BLaER1 (cell line): Measurements from ENCODE around the gene SP4.

Experiments
- H3K27ac ChIP-seq: shearing (Covaris generic); formaldehyde crosslinking; 2 replicates; pipeline ENCODE4 v1.8.1; 2022
- H3K27me3 ChIP-seq: shearing (Covaris generic); formaldehyde crosslinking; 2 replicates; pipeline ENCODE4 v1.8.1; 2022
- H3K36me3 ChIP-seq: shearing (Covaris generic); formaldehyde crosslinking; 2 replicates; pipeline ENCODE4 v1.8.1; 2022
- H3K4me1 ChIP-seq: shearing (Covaris generic); formaldehyde crosslinking; 2 replicates; pipeline ENCODE4 v1.8.1; 2022
- H3K4me2 ChIP-seq: shearing (Covaris generic); formaldehyde crosslinking; 2 replicates; pipeline ENCODE4 v1.8.1; 2022
- H3K4me3 ChIP-seq: shearing (Covaris generic); formaldehyde crosslinking; 2 replicates; pipeline ENCODE4 v1.8.1; 2022
- H3K9ac ChIP-seq: shearing (Covaris generic); formaldehyde crosslinking; 2 replicates; pipeline ENCODE4 v1.8.1; 2022
- H3K9me3 ChIP-seq: shearing (Covaris generic); formaldehyde crosslinking; 2 replicates; pipeline ENCODE4 v1.8.1; 2022
- H4K20me1 ChIP-seq: shearing (Covaris generic); formaldehyde crosslinking; 2 replicates; pipeline ENCODE4 v1.8.1; 2022
- Cebpa-rat ChIP-seq: shearing (Covaris generic); IDR thresholded peaks from 2 replicates; pipeline ENCODE4 v1.8.1; 2022

Gene SP4

DNA sequence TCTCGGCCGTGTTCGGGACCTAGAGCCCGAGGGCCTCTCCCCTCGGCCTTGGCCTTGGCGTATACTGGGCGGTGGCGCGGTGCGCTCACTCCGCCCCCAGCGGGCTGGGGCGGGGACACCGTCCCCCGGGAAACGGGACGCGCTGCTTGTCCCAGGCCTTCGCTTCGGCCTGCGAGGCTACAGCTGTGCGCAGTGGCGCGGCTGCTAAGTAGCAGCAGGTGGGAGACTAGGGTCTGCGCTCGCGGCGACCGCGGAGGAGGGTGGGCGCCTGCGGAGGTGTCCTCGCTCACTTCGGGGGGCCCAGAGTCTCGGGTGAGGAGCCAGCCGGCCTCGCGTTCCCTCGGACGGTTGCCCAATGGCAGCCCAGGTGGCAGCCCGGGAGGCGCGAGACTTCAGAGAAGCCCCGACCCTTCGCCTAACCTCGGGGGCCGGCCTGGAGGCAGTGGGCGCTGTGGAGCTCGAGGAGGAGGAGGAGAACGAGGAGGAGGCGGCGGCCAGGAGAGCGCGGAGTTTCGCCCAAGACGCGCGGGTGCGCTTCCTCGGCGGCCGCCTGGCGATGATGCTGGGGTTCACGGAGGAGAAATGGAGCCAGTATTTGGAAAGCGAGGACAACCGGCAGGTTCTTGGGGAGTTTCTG is 115.1 kb downstream of the SP4 start, which contains the start of gene DNAH11:
Gene DNAH11 (plus strand): TSS at position 149 of the 637 bp plus-strand sequence. CDS start 207 bp downstream, at position 356.
- no peaks in the 10 kb centered on the region for H4K20me1 ChIP-seq
- no peak within 1 kb of the TSS for H3K27ac ChIP-seq
- H3K9ac ChIP-seq, result no peak within 1 kb of the TSS
- H3K36me3 ChIP-seq, result no peaks in the 10 kb centered on the region
- H3K9me3 ChIP-seq, result peaks cover 14% of the 10 kb centered on the region
- H3K4me2 ChIP-seq, result no peak within 1 kb of the TSS
- TF ChIP-seq Cebpa-rat, result no peak
- no peaks in the 10 kb centered on the region for H3K27me3 ChIP-seq
- no peak within 1 kb of the TSS for H3K4me3 ChIP-seq
- H3K4me1 ChIP-seq, result no peaks in the 10 kb centered on the region

DNA sequence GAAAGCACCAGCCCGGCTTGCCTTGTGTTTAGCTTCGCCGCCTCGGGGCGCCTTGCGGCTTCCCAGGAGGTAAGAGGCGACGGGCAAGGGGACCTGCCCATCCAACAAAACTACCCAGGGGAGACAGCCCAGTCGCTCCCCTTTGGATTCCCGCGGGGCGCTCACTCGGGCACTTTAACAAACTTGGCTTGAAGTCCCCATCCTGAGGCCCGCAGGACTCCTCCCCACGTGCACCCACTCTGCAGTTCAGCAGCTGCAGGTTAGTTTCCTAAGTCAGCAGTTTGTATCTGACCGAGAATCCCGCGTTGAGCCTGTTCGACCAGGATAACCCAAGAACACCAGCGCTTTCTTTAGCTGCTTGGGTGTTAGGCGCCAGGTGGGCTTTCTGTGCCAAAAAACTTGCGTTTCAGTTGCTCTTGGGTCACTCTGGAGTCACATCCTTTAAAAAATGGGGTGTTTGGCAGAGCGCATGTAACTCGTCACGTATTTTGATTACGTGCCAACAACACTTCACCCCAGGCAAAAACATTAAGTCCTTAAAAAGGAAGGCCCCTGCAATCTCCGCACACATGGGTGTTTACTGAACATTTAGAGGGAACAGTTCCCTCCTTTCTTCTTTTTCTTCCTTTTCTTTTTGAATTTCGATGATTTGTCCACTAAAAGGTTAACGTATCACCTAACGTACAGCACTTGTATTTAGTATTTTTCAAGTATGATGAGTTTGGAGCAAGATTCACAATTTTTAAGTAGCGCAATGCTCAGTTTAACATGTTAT is 115.8 kb downstream of the SP4 start:
- H4K20me1 ChIP-seq, result no peaks in the 10 kb centered on the region
- TF ChIP-seq Cebpa-rat, result no peak
- no peak overlapping the region for H3K9ac ChIP-seq
- H3K4me2 ChIP-seq, result no peak overlapping the region
- no peaks in the 10 kb centered on the region for H3K4me1 ChIP-seq
- no peaks in the 10 kb centered on the region for H3K36me3 ChIP-seq
- peaks cover 14% of the 10 kb centered on the region for H3K9me3 ChIP-seq
- H3K27ac ChIP-seq, result no peak overlapping the region
- no peak overlapping the region for H3K4me3 ChIP-seq
- no peaks in the 10 kb centered on the region for H3K27me3 ChIP-seq

DNA sequence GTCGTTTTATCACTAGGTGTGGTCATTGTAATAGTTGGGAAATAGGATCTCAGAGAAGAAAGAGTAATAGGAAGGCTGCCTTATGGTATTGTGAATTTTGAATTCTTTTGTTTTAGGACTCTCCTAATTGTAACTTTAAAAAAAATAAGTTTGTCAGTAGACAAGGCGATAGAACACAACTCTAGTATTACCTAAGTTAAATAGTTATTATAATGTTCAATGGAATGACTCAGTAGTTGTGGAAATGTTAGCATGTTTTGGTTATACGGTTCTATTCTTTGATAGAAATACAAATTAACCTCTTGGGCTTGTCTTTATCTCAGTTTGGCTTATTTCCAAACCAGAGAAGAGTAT is 116.4 kb downstream of the SP4 start:
- Histone ChIP-seq H3K27me3 (no peaks in the 10 kb centered on the region), H3K9ac (no peak overlapping the region), H3K4me1 (no peaks in the 10 kb centered on the region), H3K27ac (no peak overlapping the region), H3K36me3 (no peaks in the 10 kb centered on the region), H3K4me3 (no peak overlapping the region), H3K4me2 (no peak overlapping the region), H3K9me3 (peaks cover 14% of the 10 kb centered on the region), H4K20me1 (no peaks in the 10 kb centered on the region)
- no peak for TF ChIP-seq Cebpa-rat

DNA sequence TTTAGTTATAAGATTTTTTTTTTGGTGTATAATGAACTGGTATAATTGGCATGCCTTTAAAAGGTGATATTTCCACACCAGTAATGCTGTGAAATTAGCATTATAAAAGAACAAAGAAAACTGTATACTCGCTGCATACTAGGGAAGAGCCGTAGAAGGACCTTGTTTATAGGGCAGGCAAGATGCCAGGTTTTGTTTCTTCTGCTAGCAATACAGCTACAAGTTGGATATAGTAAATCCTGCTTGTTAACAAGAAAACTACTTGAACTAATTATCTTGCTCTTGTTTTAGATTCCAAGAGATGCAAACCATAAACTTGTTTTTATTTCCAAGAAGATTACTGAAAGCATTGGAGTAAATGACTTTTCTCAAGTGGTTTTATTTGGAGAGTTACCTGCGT is 116.8 kb downstream of the SP4 start:
- Histone ChIP-seq H3K36me3 (no peaks in the 10 kb centered on the region), H3K27me3 (no peaks in the 10 kb centered on the region), H3K4me1 (no peaks in the 10 kb centered on the region), H3K27ac (no peak overlapping the region), H3K9me3 (peaks cover 14% of the 10 kb centered on the region), H3K4me2 (no peak overlapping the region), H3K4me3 (no peak overlapping the region), H4K20me1 (no peaks in the 10 kb centered on the region), H3K9ac (no peak overlapping the region)
- no peak for TF ChIP-seq Cebpa-rat

DNA sequence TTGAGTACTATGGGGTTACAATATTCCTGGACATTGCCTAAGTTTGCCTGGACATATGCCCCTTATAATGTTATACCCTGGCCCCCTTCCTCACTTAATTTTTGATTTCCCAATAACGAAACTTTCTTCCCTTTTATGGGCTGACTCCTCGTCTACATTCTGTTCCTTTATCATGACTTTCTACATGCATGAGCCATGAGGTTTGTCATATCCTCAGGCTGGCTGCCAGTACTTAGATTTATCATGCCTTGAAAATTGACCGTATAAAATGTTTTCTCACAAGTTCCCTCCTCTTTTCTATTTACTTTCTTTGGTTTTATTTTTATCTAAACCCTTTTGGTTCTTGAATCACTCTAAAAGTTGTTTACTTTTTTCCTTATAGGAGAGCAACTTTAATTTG is 119.6 kb downstream of the SP4 start:
- Histone ChIP-seq H3K27me3 (no peaks in the 10 kb centered on the region), H3K27ac (no peak overlapping the region), H3K4me2 (no peak overlapping the region), H3K4me1 (no peaks in the 10 kb centered on the region), H3K9me3 (peaks cover 14% of the 10 kb centered on the region), H3K36me3 (no peaks in the 10 kb centered on the region), H4K20me1 (no peaks in the 10 kb centered on the region), H3K4me3 (no peak overlapping the region), H3K9ac (no peak overlapping the region)
- no peak for TF ChIP-seq Cebpa-rat

DNA sequence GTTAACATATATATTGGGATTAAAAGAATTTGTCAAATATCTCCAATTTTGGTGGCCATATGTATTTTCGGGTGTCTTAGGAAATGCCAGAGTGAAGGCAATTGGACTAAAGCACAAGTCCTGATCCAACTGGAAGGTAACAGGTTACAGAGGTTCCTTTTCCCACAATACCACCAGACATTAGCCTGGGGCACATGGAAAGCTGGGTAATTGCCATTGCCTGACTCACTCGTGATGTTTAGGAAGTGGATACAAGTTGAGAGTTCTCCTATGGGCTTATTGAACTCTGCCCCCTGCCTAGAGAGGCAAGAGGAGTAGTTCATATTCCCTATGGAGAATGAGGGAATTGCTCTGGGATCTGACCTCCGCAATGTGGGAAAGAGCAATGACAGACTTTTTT is 120.6 kb downstream of the SP4 start:
- no peak overlapping the region for H3K4me3 ChIP-seq
- no peaks in the 10 kb centered on the region for H3K36me3 ChIP-seq
- H4K20me1 ChIP-seq, result no peaks in the 10 kb centered on the region
- H3K9ac ChIP-seq, result no peak overlapping the region
- H3K4me1 ChIP-seq, result no peaks in the 10 kb centered on the region
- H3K27me3 ChIP-seq, result no peaks in the 10 kb centered on the region
- no peak overlapping the region for H3K27ac ChIP-seq
- no peak overlapping the region for H3K4me2 ChIP-seq
- H3K9me3 ChIP-seq, result peaks cover 4% of the 10 kb centered on the region; the same call in 1 of the 2 replicates
- no peak for TF ChIP-seq Cebpa-rat

DNA sequence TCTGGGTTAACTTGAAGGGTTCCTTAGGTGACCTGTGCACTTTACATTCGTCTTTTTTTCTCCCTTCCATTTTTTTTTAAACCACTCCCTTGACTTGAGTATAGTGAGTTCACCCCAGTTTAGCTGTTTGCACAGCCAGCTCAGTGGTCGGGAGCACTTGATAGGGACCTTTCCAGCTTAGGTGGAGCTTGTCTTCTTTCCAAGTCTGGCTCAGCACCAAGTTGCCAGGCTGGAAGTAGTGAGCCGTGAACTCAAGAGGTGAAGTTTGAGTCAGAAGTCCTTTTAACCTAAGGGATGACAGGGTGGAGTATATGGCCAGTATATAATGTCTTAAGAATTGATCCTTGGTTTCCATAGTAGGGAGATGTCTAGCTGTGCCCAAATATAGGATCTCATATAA is 122.2 kb downstream of the SP4 start:
- Histone ChIP-seq H3K27me3 (no peaks in the 10 kb centered on the region), H3K27ac (no peak overlapping the region), H3K9me3 (no peaks in the 10 kb centered on the region), H4K20me1 (no peaks in the 10 kb centered on the region), H3K36me3 (no peaks in the 10 kb centered on the region), H3K4me3 (no peak overlapping the region), H3K9ac (no peak overlapping the region), H3K4me2 (no peak overlapping the region), H3K4me1 (no peaks in the 10 kb centered on the region)
- no peak for TF ChIP-seq Cebpa-rat

DNA sequence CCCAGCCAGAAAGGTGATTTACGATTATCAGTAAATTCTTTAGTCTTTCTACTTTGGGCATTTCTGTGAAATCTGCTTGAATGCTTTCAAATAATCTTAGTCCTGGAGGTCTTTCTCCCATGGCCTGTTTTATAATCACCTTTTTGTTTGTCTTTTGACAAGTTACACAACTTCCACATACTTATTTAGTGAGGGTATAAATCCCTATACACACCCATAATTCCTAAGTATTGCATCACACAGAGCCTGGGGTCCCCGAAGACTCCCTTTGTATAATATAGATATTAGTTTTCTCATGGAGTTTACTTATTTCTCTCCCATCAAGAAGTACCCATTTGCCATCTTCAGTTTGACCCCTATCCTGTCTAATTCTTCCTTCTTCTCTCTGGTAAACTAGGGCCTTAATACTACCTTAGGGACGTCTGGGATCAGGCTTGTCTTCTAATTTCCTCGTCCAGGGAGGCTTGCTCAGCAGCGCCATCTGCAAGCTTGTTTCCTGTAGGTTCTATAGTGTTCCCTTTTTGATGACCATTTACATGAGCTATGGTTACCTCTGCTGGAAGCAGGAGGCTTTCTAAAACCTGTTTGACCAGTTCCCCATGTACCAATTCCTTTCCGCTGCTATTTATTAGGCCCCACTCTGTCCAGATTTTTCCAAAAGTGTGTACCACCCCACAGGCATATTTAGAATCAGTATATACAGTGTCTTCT is 123.1 kb downstream of the SP4 start:
- Histone ChIP-seq H3K4me1 (no peaks in the 10 kb centered on the region), H3K4me2 (no peak overlapping the region)
- no peak for TF ChIP-seq Cebpa-rat

DNA sequence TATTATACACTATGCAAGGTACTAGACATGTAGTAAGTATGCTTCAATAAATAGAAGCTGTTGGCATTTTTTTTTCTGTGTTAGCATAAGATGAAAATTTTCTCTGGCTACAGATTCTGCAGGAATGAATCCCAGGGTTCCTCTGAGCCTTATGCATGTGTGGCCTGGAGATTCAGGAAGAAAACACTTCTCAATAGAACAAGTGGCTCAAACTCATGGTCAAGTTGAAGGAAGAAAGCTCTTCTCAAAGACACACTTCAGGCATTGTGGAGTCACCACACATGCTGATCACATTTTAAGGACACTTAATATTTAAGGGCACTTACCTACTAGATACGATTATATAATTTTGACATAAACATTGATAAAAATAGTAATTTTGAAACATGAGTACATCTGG is 134.5 kb downstream of the SP4 start:
- Histone ChIP-seq H4K20me1 (no peaks in the 10 kb centered on the region), H3K27me3 (no peaks in the 10 kb centered on the region), H3K36me3 (no peaks in the 10 kb centered on the region), H3K27ac (no peak overlapping the region), H3K9ac (no peak overlapping the region), H3K9me3 (no peaks in the 10 kb centered on the region), H3K4me2 (no peak overlapping the region), H3K4me3 (no peak overlapping the region), H3K4me1 (no peaks in the 10 kb centered on the region)
- TF ChIP-seq Cebpa-rat, result no peak

More for the DNA sequence above, 123.1 kb downstream of the SP4 start:
- Histone ChIP-seq H3K36me3 (no peaks in the 10 kb centered on the region), H4K20me1 (no peaks in the 10 kb centered on the region), H3K27me3 (no peaks in the 10 kb centered on the region), H3K27ac (no peak overlapping the region), H3K9ac (no peak overlapping the region), H3K9me3 (no peaks in the 10 kb centered on the region), H3K4me3 (no peak overlapping the region)
